Activated naive CD4-positive, alpha-beta T cell treated with anti-CD3 and anti-CD28 coated beads, Interleukin-2, amount 50 U/mL, for 24 hours (primary cell): ENCODE measurements around the gene SPATA21.
"Not testable (repeated sequence)": the region's sequence is repeated elsewhere in the genome, so short reads cannot be mapped to it uniquely, and the experiment has no call there.

Source experiments
- H3K27ac Mint-ChIP-seq: one replicate; pipeline ENCODE4 v1.8.0; 2021; ENCODE audit warnings: mild to moderate bottlenecking, mixed read lengths
- H3K27me3 Mint-ChIP-seq: one replicate; pipeline ENCODE4 v1.8.0; 2021; ENCODE audit warnings: mixed read lengths
- H3K36me3 Mint-ChIP-seq: one replicate; pipeline ENCODE4 v1.8.0; 2021; ENCODE audit warnings: mixed read lengths
- H3K4me1 Mint-ChIP-seq: one replicate; pipeline ENCODE4 v1.8.0; 2021; ENCODE audit warnings: mixed read lengths
- H3K4me3 Mint-ChIP-seq: one replicate; pipeline ENCODE4 v1.8.0; 2021; ENCODE audit warnings: mild to moderate bottlenecking, mixed read lengths
- H3K9me3 Mint-ChIP-seq: one replicate; pipeline ENCODE4 v1.8.0; 2021; ENCODE audit warnings: mixed read lengths

Gene SPATA21

DNA sequence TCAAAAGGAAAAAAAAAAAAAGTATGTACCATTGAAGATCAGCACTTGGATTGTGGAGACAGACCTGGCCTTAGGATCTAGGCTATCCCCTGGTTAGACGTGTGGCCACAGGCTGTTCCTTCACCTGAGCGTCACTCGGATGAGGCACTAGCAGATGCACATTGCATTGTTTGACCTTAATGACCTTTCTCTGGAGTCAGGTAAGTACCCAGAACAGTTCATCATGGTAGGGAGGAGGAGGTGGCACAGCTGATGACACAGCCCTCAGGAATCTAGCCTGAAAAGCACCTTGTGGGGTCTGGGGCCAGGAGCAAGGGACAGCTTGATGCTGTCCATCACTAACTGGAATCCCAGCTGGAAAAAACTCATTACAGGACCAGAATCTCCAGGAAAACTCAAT, 24.5 kb upstream of the SPATA21 start:
- peaks cover 4% of the 10 kb centered on the region for H3K4me1 Mint-ChIP-seq
- H3K27ac Mint-ChIP-seq: no peak overlapping the region
- no peaks in the 10 kb centered on the region for H3K9me3 Mint-ChIP-seq
- H3K27me3 Mint-ChIP-seq: no peaks in the 10 kb centered on the region
- no peak overlapping the region for H3K4me3 Mint-ChIP-seq
- peaks cover 6% of the 10 kb centered on the region for H3K36me3 Mint-ChIP-seq

DNA sequence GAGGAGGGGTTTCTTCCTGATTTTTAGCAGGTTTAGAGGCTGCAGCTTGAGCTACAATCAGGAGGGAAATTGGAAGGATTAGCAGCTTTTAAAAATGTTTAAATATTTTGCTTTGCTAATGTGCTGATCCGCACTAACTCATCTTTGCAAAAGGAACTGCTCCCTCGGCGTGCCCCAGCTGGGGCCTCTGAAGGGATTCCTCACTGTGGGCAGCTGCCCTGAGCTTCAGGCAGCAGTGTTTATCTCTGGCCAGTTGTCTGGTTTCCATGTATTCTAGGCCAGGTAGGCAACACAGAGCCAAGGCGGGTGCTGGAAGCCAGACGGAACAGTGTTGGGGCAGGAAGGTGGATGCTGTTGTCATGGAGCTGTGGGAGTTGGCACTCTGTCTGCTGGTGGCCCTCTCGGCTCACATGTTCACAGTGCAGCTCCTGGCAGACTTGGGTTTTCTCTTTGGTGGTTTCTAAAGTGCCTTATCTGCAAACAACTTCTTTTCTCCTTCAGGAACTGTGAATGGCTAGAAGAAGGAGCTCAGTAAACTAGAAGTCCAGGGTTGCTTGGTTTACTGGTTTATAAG, 22.2 kb upstream of the SPATA21 start:
- Mint-ChIP-seq H3K36me3 (peaks cover 8% of the 10 kb centered on the region), H3K4me1 (peaks cover 4% of the 10 kb centered on the region)

DNA sequence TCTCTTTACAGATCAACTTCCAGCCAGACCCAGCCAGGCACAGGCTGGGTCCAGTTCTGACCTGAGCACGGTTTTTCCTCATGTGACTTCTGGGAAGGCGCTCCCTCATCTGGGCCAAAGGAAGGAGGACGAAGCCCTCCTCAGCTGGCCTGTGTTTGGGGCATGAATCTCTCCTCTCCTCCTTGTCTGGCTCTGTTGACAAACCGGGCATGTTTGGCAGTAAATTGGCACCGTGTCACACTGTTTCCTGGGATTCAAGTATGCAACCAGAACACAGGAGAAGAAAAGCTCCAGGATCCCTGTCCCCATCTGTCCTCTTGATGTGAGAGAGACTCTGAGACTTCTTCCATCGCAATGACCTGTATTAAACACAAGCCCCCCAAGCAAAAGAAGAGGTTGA, 21.6 kb upstream of the SPATA21 start:
- no peaks in the 10 kb centered on the region for H3K27me3 Mint-ChIP-seq
- peak overlapping the region; percentile 83 for H3K27ac Mint-ChIP-seq
- H3K9me3 Mint-ChIP-seq: no peaks in the 10 kb centered on the region
- no peak overlapping the region for H3K4me3 Mint-ChIP-seq
- peaks cover 8% of the 10 kb centered on the region for H3K36me3 Mint-ChIP-seq
- H3K4me1 Mint-ChIP-seq: peaks cover 4% of the 10 kb centered on the region

More for the DNA sequence above, 22.2 kb upstream of the SPATA21 start:
- H3K27ac Mint-ChIP-seq: no peak overlapping the region
- H3K27me3 Mint-ChIP-seq: no peaks in the 10 kb centered on the region
- H3K4me3 Mint-ChIP-seq: no peak overlapping the region
- H3K9me3 Mint-ChIP-seq: no peaks in the 10 kb centered on the region

DNA sequence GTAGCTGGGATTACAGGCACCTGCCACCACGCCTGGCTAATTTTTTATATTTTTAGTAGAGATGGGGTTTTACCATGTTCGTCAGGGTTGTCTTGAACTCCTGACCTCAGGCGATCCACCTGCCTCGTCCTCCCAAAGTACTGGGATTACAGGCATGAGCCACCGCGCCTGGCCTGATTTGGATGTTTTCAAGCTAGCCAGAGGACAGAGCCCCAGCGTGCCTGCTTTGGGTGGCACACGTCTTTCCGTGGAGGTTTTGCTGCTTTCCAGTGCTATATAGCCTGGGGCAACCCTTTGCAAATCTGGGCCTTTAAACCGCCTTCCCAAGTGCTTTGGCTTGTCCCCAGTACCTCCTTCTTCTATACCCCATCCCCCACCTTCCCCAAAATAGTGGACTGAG, 18.9 kb upstream of the SPATA21 start:
- H3K36me3 Mint-ChIP-seq: peaks cover 11% of the 10 kb centered on the region
- H3K27ac Mint-ChIP-seq, H3K27me3 Mint-ChIP-seq, H3K9me3 Mint-ChIP-seq, H3K4me3 Mint-ChIP-seq: not testable (repeated sequence)
- peaks cover 12% of the 10 kb centered on the region for H3K4me1 Mint-ChIP-seq

DNA sequence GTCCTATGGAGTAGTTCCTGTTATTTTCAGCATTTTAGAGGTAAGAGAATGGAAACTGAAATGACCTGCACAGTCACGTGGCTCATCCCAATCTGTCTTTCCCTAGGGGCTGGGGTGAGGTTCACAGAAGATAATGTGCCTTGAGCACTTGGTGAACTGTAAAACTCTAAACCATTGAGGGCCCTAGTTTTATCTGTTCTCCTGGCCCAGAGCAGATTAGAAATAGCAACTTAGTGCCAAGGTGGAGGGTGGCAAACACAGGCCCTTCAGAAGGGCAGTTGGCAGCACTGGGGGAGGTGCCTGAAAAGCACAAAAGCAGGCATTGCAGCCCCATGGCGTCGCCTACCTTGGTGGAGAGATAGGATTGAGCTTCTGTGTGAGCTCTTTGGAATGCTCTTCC, 17.7 kb upstream of the SPATA21 start:
- not testable (repeated sequence) for H3K9me3 Mint-ChIP-seq, H3K4me3 Mint-ChIP-seq, H3K36me3 Mint-ChIP-seq, H3K27me3 Mint-ChIP-seq
- Mint-ChIP-seq H3K27ac (peak overlapping the region; percentile 67), H3K4me1 (peaks cover 15% of the 10 kb centered on the region)

DNA sequence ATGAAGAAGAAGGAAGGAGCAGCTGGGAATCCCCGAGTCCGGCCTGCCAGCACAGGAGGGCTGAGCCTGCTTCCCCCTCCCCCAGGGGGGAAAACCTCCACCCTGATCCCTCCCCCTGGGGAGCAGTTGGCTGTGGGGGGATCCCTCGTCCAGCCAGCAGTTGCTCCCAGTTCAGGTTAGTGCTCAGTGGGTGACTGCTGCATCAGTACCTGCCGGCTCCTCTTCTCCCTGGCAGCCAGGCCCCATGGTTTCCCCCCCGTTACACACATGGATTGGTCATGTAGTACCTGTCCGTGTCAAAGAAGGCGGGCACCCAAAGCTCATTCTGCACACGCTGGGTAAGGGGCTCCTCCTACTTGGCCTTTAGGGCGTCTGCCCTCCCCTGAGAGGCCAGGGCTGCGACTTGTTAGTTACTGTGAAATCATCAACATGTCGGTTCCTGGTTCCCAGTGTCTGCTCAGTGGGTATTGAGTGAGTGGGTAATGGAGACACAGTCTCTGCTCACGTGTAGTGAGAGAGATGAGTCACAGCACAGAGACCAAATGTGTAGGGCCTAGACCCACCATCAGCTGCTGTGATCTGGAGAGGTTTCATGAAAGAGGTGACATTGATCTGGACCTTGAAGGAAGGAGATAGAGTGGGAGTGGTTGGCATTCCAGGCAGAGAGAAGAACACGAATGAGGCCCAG, 14.8 kb upstream of the SPATA21 start:
- Mint-ChIP-seq H3K9me3 (no peaks in the 10 kb centered on the region), H3K36me3 (peaks cover 18% of the 10 kb centered on the region), H3K4me3 (no peak overlapping the region), H3K4me1 (peaks cover 39% of the 10 kb centered on the region), H3K27ac (peak overlapping the region; percentile 11), H3K27me3 (no peaks in the 10 kb centered on the region)

DNA sequence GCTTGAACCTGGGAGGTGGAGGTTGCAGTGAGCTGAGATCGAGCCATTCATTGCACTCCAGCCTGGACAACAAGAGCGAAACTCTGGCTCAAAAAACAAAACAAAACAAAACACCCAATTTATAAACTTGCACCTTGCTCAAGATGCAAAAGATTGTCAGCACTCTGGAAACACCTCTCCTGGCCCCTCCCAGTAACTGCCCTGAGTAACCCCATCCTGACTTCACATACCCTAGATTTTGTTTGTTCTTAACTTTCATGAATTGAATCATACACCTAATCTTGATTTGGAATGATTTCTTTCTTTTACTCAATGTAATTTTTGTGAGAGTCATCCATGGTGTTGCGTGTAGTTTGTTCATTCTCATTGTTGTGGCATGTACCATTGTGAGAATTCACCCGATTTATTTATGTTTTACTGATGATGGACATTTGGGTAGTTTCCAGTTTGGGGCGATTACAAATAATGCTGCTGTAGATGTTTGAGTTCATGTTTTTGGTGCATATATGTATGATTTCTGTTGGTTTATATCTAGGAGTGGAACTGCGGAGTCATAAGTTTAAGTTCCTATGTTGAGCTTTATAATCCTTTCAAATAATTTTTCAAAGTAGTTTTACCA, 13.7 kb upstream of the SPATA21 start:
- Mint-ChIP-seq H3K4me1 (peaks cover 39% of the 10 kb centered on the region), H3K36me3 (peaks cover 18% of the 10 kb centered on the region), H3K27me3 (no peaks in the 10 kb centered on the region), H3K4me3 (no peak overlapping the region), H3K9me3 (no peaks in the 10 kb centered on the region), H3K27ac (peak overlapping the region; percentile 77)

DNA sequence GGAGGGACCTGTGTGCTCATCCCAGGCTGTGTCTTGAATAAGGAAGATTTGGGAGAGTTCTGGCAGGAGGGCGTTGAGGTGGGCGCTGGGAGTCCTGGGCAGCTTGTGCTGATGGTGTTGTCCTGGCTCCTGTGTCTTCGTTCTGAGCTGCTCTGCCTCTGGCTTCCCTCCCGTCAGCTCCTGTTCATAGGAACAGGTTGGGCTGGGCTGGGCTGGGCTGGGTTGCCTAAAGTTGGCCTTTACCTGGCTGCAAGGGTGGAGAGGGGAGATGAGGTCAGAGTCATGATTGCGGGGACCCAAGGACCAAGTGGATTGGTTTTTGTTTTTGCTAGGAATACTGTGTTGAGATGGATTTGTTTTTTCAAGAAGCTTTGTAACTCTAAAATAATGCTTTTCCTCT, 12.4 kb upstream of the SPATA21 start:
- Mint-ChIP-seq H3K36me3 (peaks cover 16% of the 10 kb centered on the region), H3K9me3 (no peaks in the 10 kb centered on the region), H3K4me3 (no peak overlapping the region), H3K4me1 (peaks cover 43% of the 10 kb centered on the region), H3K27me3 (no peaks in the 10 kb centered on the region), H3K27ac (peak overlapping the region; percentile 93)

DNA sequence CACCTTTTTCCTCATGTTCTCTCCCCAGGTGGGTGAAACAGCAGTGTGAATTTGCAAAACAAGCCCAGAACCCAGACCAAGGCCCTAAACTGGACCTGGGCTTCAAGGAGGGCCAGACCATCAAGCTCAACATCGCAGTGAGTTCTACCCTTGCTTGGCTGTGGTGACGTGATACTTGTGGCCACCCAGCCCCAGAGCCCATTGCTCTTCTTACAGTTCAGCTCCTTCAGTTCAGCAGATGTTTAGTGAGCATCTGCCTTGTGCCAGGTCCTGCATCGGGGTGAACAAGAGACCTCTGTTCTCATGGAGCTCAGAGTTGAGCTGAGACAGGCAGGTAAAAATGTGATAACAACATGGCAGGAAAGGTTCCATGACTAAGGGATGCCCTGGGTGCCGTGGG, 11.8 kb upstream of the SPATA21 start:
- H3K4me3 Mint-ChIP-seq: no peak overlapping the region
- H3K9me3 Mint-ChIP-seq: no peaks in the 10 kb centered on the region
- H3K27me3 Mint-ChIP-seq: no peaks in the 10 kb centered on the region
- H3K36me3 Mint-ChIP-seq: peaks cover 20% of the 10 kb centered on the region
- peaks cover 48% of the 10 kb centered on the region for H3K4me1 Mint-ChIP-seq
- peak overlapping the region; percentile 93 for H3K27ac Mint-ChIP-seq

DNA sequence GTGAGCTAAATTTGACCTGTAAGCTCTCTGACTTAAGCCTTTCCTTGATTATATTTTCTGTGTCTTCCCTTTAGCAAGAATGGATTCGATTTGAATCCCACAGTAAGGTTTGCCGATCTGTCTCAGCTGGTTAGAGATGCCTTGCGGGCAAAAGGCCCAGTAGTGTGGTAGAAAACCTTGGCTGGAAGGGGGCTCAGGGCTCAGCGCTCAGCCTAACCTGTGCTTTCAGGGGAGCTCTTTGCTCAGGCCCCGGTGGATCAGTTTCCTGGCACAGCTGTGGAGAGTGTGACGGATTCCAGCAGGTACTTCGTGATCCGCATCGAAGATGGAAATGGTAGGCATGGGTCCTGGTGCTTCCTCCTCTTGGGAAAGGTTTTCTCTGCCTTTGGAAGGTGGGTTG, 10.4 kb upstream of the SPATA21 start:
- no peaks in the 10 kb centered on the region for H3K9me3 Mint-ChIP-seq
- H3K27ac Mint-ChIP-seq: peak overlapping the region; percentile 79
- peaks cover 62% of the 10 kb centered on the region for H3K4me1 Mint-ChIP-seq
- peaks cover 20% of the 10 kb centered on the region for H3K36me3 Mint-ChIP-seq
- no peaks in the 10 kb centered on the region for H3K27me3 Mint-ChIP-seq
- H3K4me3 Mint-ChIP-seq: no peak overlapping the region

DNA sequence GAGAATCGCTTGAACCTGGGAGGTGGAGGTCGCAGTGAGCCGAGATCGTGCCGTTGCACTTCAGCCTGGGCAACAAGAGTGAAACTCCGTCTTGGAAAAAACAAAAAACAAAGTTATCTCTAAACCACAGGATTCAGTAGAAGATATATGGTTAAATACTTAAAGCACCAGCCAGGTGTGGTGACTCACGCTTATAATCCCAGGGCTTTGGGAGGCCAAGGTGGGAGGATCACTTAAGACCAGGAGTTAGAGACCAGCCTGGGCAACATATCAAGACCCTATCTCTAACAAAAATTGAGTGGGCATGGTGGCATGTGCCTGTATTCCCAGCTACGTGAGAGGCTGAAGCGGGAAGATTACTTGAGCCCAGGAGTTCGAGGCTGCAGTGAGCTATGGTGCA, 8.9 kb upstream of the SPATA21 start:
- no peak overlapping the region for H3K27ac Mint-ChIP-seq
- peaks cover 67% of the 10 kb centered on the region for H3K4me1 Mint-ChIP-seq
- H3K4me3 Mint-ChIP-seq: no peak overlapping the region
- H3K9me3 Mint-ChIP-seq: no peaks in the 10 kb centered on the region
- H3K27me3 Mint-ChIP-seq: no peaks in the 10 kb centered on the region
- H3K36me3 Mint-ChIP-seq: peaks cover 15% of the 10 kb centered on the region

DNA sequence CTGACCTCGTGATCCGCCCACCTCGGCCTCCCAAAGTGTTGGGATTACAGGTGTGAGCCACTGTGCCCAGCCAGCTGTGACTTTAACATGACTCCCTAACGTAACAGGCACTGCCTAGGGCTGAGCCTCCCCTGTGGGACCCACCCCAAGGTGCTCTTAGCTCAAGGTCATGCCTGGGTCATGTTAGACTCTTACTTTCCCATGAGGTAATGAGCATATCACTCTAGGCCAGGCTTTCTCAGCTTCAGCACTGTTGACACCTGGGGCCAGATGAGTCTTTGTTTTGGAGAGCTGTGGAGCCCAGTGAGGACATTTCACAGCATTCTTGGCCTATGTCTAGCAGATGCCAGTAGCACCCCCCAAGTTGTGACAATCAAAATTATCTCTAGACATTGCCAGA, 7.8 kb upstream of the SPATA21 start:
- Mint-ChIP-seq H3K27me3 (no peaks in the 10 kb centered on the region), H3K9me3 (no peaks in the 10 kb centered on the region), H3K36me3 (peaks cover 12% of the 10 kb centered on the region), H3K27ac (no peak overlapping the region), H3K4me3 (no peak overlapping the region), H3K4me1 (peaks cover 68% of the 10 kb centered on the region)

DNA sequence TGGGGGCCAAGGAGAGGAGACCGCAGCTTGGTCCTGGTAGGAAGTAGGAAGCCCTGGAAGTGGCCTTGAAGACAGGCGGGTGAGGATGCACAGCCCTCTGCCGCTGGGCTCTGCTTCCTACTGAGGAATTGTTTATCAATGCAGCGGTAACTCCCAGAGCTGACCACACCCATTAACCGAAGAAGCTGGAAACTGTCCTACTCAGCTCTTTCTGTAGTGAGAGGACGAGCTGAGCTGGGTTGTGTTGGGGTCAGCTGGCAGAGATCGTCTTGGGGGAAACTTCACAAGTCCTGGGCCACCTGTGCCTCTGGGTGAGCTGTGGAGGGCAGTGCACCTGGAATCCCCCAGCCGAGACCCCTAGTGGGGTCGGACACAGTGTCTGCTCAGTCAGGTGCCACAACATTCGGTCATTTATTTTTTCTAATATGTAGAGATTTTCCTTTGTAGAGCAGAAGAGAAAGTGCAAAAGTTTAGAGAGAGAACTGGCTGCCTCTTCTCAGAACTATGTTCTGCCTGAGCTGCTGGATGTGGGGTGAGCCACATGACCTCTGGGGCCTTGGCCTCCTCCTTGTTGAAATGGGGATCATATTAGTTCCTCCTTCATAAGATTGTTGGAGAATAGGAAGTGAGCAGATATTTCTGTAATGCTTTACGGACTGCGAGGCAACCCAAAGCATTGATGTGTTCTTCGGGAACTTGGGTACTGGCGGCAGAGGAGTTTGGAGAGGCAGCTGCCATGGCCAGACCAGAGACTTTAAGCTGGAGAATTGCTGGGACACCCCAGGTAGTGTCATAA, 6.9 kb upstream of the SPATA21 start:
- peak overlapping the region; percentile 82 for H3K27ac Mint-ChIP-seq
- peaks cover 9% of the 10 kb centered on the region for H3K36me3 Mint-ChIP-seq
- peak overlapping the region; percentile 23 for H3K4me3 Mint-ChIP-seq
- no peaks in the 10 kb centered on the region for H3K27me3 Mint-ChIP-seq
- H3K4me1 Mint-ChIP-seq: peaks cover 62% of the 10 kb centered on the region
- no peaks in the 10 kb centered on the region for H3K9me3 Mint-ChIP-seq

DNA sequence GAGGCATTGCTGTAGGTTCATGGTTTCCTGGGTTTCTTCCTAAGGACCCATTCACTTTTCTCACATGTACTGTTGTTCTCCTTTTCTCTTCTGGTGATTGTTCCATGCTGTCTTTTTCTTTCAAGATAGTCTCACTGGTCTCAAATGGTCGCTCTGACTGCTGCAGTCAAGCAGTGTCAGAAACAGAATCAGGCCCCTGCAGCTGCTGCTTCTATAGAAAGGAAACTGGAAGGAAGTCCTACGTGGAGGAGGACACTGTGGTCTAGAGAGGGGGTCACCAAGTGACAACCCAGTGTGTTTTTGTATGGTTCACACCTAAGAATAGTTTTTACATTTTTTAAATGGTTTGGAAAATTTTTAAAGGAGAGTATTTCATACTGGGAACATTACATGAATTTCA, 5.7 kb upstream of the SPATA21 start:
- Mint-ChIP-seq H3K4me3 (peak overlapping the region; percentile 70), H3K4me1 (peaks cover 53% of the 10 kb centered on the region), H3K27me3 (no peaks in the 10 kb centered on the region), H3K9me3 (no peaks in the 10 kb centered on the region), H3K27ac (peak overlapping the region; percentile 59), H3K36me3 (peaks cover 4% of the 10 kb centered on the region)

DNA sequence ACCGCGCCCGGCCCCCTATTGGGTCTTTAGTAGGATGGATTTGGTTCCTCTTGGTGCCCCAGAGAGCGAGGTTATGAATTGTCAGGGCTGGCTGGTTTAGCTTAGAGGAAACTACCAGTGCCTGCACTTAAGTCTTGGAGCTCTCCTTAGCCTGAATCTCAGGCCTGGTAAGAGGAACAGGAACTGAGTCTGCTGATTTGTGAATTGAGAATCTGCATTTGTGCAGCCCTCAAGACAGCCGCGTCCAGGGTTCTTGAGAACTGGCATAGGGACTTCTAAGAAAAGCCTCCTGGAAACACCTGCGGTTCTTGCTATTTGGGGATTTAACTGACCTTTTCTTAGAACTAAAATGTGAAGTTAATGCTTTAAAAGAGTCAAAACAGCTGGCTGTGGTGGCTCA, 5.0 kb upstream of the SPATA21 start:
- H3K36me3 Mint-ChIP-seq: peaks cover 4% of the 10 kb centered on the region

DNA sequence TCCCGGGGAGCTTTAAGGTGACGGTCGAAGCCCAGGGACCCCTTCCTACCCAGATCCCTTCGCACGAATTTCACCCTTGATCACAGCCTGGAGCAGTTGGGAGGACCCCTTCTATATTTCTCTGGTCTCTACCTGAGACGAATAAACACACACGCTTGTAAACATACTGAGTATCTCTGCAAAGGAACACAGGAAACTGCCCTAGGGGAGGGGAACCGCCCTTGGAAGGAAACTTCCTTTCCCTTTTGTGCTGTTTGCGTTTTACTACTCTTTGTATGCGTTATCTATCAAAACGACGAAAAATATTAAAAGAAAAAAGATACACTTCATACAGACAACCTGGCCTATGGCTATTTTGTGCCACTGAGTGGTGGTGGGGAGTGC, 4.0 kb upstream of the SPATA21 start:
- H3K36me3 Mint-ChIP-seq: peaks cover 4% of the 10 kb centered on the region
- H3K27me3 Mint-ChIP-seq: no peaks in the 10 kb centered on the region
- peaks cover 45% of the 10 kb centered on the region for H3K4me1 Mint-ChIP-seq
- peak overlapping the region; percentile 94 for H3K4me3 Mint-ChIP-seq
- H3K9me3 Mint-ChIP-seq: no peaks in the 10 kb centered on the region
- H3K27ac Mint-ChIP-seq: peak overlapping the region; percentile 94

More for the DNA sequence above, 5.0 kb upstream of the SPATA21 start:
- no peak overlapping the region for H3K27ac Mint-ChIP-seq
- no peaks in the 10 kb centered on the region for H3K27me3 Mint-ChIP-seq
- H3K4me3 Mint-ChIP-seq: peak overlapping the region; percentile 94
- H3K4me1 Mint-ChIP-seq: peaks cover 47% of the 10 kb centered on the region
- H3K9me3 Mint-ChIP-seq: no peaks in the 10 kb centered on the region
